Measurements from ENCODE around the gene COL24A1. TPM values are rescaled to one million over a fixed set of nuclear protein-coding genes. Genes with fewer than 3 reads are reported as not detected.
"Not testable (repeated sequence)": the region's sequence is repeated elsewhere in the genome, so short reads cannot be mapped to it uniquely, and the experiment has no call there.

COL24A1 gene
- total RNA-seq, 1 experiment from 2014 or later: 0.34 TPM

GRCh38 chr1:86153836-86154235 is 2.7 kb downstream of the COL24A1 start:
- peak; percentile 8 for DNase-seq (ENCODE audit: low read depth)

- DNase-seq (ENCODE audit: low read depth): no peak
Measured at GRCh38 chr1:86152887-86153286, 3.7 kb downstream of the COL24A1 start.

- peak; percentile 76 for DNase-seq (ENCODE audit: low read depth)
Measured at GRCh38 chr1:86151427-86151826, 5.1 kb downstream of the COL24A1 start.

GRCh38 chr1:86150553-86151055 is 6.0 kb downstream of the COL24A1 start:
- DNase-seq (ENCODE audit: low read depth): peak; percentile 82

- no peak for DNase-seq (ENCODE audit: low read depth)
Measured at GRCh38 chr1:86149591-86149990, 7.0 kb downstream of the COL24A1 start.

GRCh38 chr1:86147755-86148154 is 8.8 kb downstream of the COL24A1 start:
- DNase-seq (ENCODE audit: low read depth): no peak

- DNase-seq (ENCODE audit: low read depth): no peak
Measured at GRCh38 chr1:86146566-86146965, 10.0 kb downstream of the COL24A1 start.

- DNase-seq (ENCODE audit: low read depth): no peak
Measured at GRCh38 chr1:86140281-86140880, 16.2 kb downstream of the COL24A1 start.

GRCh38 chr1:86138746-86139145 is 17.8 kb downstream of the COL24A1 start:
- DNase-seq (ENCODE audit: low read depth): no peak

GRCh38 chr1:86137436-86137835 is 19.1 kb downstream of the COL24A1 start:
- peak; percentile 90 for DNase-seq (ENCODE audit: low read depth)

GRCh38 chr1:86119214-86119764 is 37.3 kb downstream of the COL24A1 start:
- no peak for DNase-seq (ENCODE audit: low read depth)

- DNase-seq (ENCODE audit: low read depth): no peak
Measured at GRCh38 chr1:86114816-86115400, 41.7 kb downstream of the COL24A1 start.

GRCh38 chr1:86114236-86114635 is 42.3 kb downstream of the COL24A1 start:
- DNase-seq (ENCODE audit: low read depth): no peak

GRCh38 chr1:86111590-86111989 is 45.0 kb downstream of the COL24A1 start:
- DNase-seq (ENCODE audit: low read depth): not testable (repeated sequence)

GRCh38 chr1:86110451-86111129 is 46.0 kb downstream of the COL24A1 start:
- DNase-seq (ENCODE audit: low read depth): no peak

- DNase-seq (ENCODE audit: low read depth): no peak
Measured at GRCh38 chr1:86105533-86105866, 51.1 kb downstream of the COL24A1 start.

- no peak for DNase-seq (ENCODE audit: low read depth)
Measured at GRCh38 chr1:86104606-86105532, 51.7 kb downstream of the COL24A1 start.

- DNase-seq (ENCODE audit: low read depth): no peak
Measured at GRCh38 chr1:86101616-86102015, 55.0 kb downstream of the COL24A1 start.

- no peak for DNase-seq (ENCODE audit: low read depth)
Measured at GRCh38 chr1:86100401-86100800, 56.2 kb downstream of the COL24A1 start.

GRCh38 chr1:86089765-86090164 is 66.8 kb downstream of the COL24A1 start:
- DNase-seq (ENCODE audit: low read depth): no peak

GRCh38 chr1:86085741-86086409 is 70.7 kb downstream of the COL24A1 start:
- DNase-seq (ENCODE audit: low read depth): no peak

Data from LHCN-M2 (cell line).